Skeletal muscle satellite cell (primary cell): ENCODE measurements around the gene CIART.
"Not testable (repeated sequence)": the region's sequence is repeated elsewhere in the genome, so short reads cannot be mapped to it uniquely, and the experiment has no call there.

Experiments used
- H3K27me3 ChIP-seq: 2 replicates; pipeline ENCODE4 v1.7.0; 2013; ENCODE audit warnings: low read length; ENCODE audit not compliant: control insufficient read depth, insufficient read depth
- H3K36me3 ChIP-seq: 2 replicates; pipeline ENCODE4 v1.7.0; 2013; ENCODE audit warnings: mild to moderate bottlenecking, control low read depth, low read length; ENCODE audit not compliant: insufficient read depth
- H3K4me1 ChIP-seq: 2 replicates; pipeline ENCODE4 v1.7.0; 2013; ENCODE audit warnings: low read length; ENCODE audit not compliant: control insufficient read depth, insufficient read depth
- H3K4me2 ChIP-seq: 2 replicates; pipeline ENCODE4 v1.7.0; 2013; ENCODE audit warnings: mild to moderate bottlenecking, low read length
- H3K4me3 ChIP-seq: 2 replicates; pipeline ENCODE4 v1.7.0; 2013; ENCODE audit warnings: low read length
- H3K9ac ChIP-seq: 2 replicates; pipeline ENCODE4 v1.7.0; 2013; ENCODE audit warnings: mild to moderate bottlenecking, low read depth, low read length, moderate library complexity
- H3K9me3 ChIP-seq: replicated peaks from 2 replicates; pipeline ENCODE4 v1.7.0; 2013; ENCODE audit warnings: mild to moderate bottlenecking, control low read depth, low read length

The CIART gene

DNA sequence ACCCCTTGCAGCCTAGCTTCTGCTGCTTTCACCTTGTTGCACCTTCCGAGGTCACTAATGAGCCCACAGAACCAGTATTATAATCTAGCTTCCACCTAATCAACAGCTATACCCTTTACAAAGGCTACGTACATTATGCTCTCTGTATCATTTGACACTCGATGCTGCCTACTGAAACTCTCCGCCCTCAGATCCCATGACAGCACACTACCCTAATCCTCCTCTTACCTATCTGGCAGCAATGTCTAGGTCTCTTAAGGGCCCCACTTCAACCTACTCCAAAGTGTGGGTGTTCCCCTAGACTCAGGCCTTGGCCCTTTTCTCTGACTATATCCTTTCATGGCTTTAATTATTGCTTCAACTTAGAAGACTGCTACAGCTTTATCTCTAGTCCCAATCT is 6.5 kb downstream of the CIART start:
- Histone ChIP-seq H3K36me3 (no peaks in the 10 kb centered on the region), H3K4me1 (peaks cover 5% of the 10 kb centered on the region), H3K9ac (no peak overlapping the region), H3K27me3 (no peaks in the 10 kb centered on the region), H3K4me3 (no peak overlapping the region), H3K4me2 (no peak overlapping the region), H3K9me3 (no peaks in the 10 kb centered on the region)

DNA sequence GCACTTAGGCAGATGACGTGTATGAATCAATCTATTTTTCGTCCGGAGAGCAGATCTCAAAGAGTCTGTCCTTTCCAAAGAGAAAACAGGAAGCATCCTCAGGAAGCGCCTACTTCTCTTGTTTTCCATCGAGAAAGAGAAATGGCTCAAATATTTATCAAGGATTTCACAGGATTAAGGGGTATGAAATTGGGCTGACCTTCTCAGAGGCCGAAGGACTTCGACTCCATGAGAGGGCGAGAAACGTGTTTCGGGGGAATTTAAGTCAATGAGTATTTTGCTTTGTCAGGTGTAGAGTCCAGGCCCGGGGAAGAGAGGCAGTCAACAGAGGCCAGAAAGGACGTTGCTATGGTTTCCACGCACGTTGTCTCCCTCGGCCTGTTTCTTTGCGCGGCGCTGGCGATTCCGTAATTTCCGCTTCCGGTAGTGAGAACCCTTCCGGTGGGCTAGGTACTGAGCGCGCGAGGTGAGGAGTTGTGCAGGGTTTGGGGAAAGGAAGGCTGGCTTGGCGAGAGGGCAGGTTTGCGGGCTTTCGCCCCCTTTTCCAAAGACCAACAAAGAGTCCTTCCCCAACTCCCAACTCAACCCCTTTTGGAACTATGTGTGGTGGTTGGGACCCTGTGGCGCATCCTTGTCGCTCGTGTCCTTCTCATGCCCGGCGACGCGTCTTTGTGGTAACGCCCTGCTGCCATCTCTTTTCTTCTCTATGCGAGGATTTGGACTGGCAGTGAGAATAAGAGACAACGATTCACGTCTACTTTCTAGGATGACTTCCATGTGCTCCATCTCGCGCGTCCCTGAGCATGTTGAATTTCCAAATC is 11.3 kb downstream of the CIART start, which contains the start of gene MRPS21:
Gene MRPS21 (plus strand): TSS at position 429 of the 821 bp plus-strand sequence. CDS start 506 bp downstream, outside the sequence.
- Histone ChIP-seq H3K36me3 (peaks cover 15% of the 10 kb centered on the region), H3K9ac (peak within 1 kb of the TSS; percentile 84), H3K4me3 (peak within 1 kb of the TSS; percentile 80), H3K27me3 (no peaks in the 10 kb centered on the region), H3K4me1 (peaks cover 9% of the 10 kb centered on the region), H3K4me2 (peak within 1 kb of the TSS; percentile 84), H3K9me3 (no peaks in the 10 kb centered on the region)

DNA sequence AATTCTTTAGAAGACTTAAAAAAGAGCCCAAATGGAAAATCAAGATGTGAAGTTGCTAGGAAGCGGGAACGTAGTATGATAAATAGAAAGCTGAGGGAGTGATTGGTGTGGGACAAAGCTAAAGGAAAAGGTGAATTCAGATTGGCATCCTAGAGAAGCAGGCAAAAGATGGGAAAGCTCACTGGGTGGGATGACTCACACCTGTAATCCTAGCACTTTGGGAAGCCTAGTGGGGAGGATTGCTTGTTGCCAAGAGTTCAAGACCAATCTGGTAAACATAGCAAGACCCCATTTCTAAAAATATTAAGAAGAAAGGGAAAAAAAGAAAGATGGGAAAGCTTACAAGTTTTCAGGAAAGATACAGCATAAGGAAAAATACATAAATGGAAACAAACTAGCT is 13.1 kb downstream of the CIART start:
- Histone ChIP-seq H3K36me3 (peaks cover 17% of the 10 kb centered on the region), H3K27me3 (no peaks in the 10 kb centered on the region)

DNA sequence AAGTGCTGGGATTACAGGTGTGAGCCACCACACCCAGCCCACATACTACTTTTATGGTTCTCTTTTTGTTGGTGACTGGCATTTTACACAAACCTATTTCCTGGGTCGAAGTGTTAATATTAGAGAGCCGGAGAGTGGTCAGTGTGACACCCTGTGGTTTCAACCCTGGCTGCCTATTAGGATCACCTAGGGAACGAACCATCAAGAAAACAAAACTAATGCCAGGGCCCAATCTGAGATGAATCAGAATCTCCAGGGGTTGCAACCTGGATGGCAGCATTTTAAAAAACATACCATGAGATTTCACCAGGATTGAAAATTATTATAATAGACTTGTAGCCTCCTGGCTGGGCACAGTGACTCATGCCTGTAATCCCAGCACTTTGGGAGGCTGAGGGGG is 17.4 kb downstream of the CIART start:
- H3K4me1 ChIP-seq = peaks cover 4% of the 10 kb centered on the region
- H3K36me3 ChIP-seq = peaks cover 39% of the 10 kb centered on the region
- no peak overlapping the region for H3K4me3 ChIP-seq
- no peak overlapping the region for H3K9ac ChIP-seq
- no peaks in the 10 kb centered on the region for H3K27me3 ChIP-seq
- H3K4me2 ChIP-seq = no peak overlapping the region
- H3K9me3 ChIP-seq = no peaks in the 10 kb centered on the region

More for the DNA sequence above, 13.1 kb downstream of the CIART start:
- H3K4me3 ChIP-seq = no peak overlapping the region
- no peaks in the 10 kb centered on the region for H3K9me3 ChIP-seq
- no peak overlapping the region for H3K9ac ChIP-seq
- H3K4me1 ChIP-seq = peaks cover 9% of the 10 kb centered on the region
- peak overlapping the region; percentile 5 for H3K4me2 ChIP-seq

DNA sequence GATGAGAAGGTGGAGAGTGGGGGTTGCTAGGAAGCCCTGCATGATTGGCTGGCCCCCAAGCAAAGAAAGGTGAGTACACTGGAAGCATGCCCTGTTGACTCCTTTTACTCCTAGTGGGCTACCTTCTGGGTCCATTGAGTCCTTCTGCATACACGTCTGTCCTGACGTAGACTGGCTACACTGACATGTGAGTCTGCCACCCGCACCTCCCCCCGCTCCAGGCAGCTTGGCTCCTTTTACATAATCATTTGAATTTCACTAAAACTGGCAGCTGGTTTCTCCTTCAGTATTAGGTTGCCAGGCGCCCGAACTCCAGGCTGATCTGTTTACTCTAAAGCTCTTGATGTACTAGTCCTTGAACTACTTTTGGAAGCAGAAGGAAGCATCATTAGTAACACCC is 20.0 kb downstream of the CIART start:
- Histone ChIP-seq H3K27me3 (no peaks in the 10 kb centered on the region), H3K4me3 (no peak overlapping the region), H3K9me3 (no peaks in the 10 kb centered on the region), H3K9ac (no peak overlapping the region), H3K4me2 (no peak overlapping the region), H3K36me3 (peaks cover 28% of the 10 kb centered on the region), H3K4me1 (no peaks in the 10 kb centered on the region)

DNA sequence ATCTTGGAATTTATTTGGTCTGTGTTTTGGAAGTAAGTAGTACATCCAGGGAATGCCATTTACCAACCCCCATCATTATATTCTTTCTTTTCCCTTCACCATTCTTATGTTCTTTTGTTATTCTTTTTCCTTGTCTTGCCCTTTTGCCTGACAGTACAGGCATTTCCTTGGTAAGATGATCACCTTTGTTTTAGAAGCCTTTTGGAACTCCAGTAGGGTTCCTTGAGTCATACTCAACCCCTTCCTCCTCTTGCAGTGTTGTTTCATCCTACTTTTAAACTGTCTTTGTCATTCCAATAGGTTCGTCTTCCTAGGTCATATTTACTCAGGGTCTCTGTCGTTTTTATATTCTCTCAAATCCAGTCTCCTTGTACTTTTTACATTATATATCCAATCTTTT is 20.5 kb downstream of the CIART start:
- Histone ChIP-seq H3K9ac (no peak overlapping the region), H3K9me3 (no peaks in the 10 kb centered on the region), H3K27me3 (no peaks in the 10 kb centered on the region), H3K36me3 (peaks cover 33% of the 10 kb centered on the region), H3K4me2 (no peak overlapping the region), H3K4me3 (no peak overlapping the region), H3K4me1 (no peaks in the 10 kb centered on the region)

DNA sequence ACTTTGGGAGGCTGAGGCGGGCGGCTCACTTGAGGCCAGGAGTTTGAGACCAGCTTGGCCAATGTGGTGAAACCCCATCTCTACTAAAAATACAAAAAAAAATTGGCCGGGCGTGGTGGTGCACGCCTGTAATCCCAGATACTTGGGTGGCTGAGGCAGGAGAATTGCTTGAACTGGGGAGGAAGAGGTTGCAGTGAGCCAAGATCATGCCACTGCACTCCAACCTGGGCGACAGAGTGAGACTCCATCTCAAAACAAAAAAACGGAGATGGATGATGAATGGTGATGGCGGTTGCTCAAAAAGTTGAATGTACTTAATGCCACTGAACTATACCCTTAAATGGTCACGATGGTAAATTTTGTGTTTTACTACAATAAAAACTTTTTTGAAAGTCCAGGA is 26.2 kb downstream of the CIART start:
- H3K4me1 ChIP-seq, H3K9ac ChIP-seq, H3K4me2 ChIP-seq, H3K4me3 ChIP-seq, H3K9me3 ChIP-seq, H3K27me3 ChIP-seq: not testable (repeated sequence)
- peaks cover 13% of the 10 kb centered on the region for H3K36me3 ChIP-seq

DNA sequence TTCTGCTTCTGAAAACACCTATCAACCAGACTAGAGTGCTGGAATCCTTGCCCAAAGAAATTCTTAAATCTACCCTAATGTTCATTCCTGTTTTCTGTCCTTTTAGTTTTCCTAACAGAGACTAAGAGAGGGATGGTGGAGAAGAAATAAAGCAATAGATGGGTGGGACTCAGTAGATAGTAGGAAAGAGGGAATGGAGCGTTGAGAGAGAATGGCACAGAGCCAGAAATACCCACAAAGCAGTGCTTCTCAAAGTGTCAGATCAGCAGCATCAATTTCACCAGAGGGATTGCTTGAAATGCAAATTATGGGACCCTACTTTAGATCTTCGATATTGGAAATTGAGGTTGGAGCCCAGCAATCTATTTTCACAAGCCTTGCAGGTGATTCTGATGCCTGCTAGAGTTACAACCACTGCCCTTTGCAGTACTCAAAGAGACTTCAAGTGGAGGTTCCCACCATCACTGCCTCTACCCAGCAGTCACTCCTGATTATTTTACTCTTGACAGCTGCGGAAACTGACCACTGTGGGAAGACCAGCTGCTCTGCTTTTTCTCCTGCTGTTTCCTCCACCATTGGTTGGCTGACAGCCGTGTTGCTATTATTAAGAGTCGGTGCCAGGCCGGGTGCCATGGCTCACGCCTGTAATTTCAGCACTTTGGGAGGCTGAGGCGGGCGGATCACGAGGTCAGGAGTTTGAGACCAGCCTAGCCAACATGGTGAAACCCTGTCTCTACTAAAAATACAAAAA is 27.6 kb downstream of the CIART start:
- Histone ChIP-seq H3K4me3 (no peak overlapping the region), H3K4me1 (no peaks in the 10 kb centered on the region), H3K27me3 (no peaks in the 10 kb centered on the region), H3K9ac (no peak overlapping the region), H3K4me2 (no peak overlapping the region), H3K36me3 (peaks cover 11% of the 10 kb centered on the region), H3K9me3 (no peaks in the 10 kb centered on the region)

DNA sequence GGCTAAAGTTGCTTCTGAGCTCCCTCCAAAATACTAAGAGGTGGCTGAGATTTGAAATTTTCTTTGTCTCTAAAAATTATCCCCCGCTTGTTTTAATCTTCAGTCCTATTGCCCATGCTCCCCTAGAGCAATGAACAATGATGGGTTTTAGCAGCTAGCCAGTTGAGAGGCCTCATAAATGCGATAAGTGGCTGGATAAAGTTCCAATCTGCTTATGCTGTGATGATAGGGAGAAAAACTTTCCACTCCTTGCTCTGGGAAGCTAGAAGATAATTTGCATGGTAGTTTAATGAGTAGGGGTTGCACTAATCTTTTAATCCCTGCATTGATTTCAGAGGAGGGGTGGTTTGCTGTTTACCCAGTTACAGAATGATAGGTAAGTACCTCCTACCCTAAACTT is 29.4 kb downstream of the CIART start:
- H3K9me3 ChIP-seq = no peaks in the 10 kb centered on the region
- H3K4me3 ChIP-seq = no peak overlapping the region
- no peaks in the 10 kb centered on the region for H3K27me3 ChIP-seq
- no peaks in the 10 kb centered on the region for H3K4me1 ChIP-seq
- H3K9ac ChIP-seq = no peak overlapping the region
- no peak overlapping the region for H3K4me2 ChIP-seq
- peaks cover 11% of the 10 kb centered on the region for H3K36me3 ChIP-seq

DNA sequence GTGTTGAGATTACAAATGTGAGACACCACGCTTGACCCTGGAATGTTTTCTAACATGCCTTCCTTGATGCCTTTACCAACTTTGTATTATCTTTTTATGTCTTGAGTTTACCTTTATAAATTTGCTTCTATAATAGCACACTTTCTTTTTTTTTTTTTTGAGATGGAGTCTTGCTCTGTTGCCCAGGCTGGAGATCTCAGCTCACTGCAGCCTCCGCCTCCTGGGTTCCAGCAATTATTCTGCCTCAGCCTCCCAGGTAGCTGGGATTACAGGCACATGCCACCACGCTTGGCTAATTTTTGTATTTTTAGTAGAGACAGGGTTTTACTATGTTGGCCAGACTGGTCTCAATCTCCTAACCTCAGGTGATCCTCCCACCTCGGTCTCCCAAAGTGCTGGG is 32.3 kb downstream of the CIART start:
- not testable (repeated sequence) for H3K36me3 ChIP-seq, H3K4me3 ChIP-seq, H3K9me3 ChIP-seq, H3K4me2 ChIP-seq, H3K27me3 ChIP-seq, H3K9ac ChIP-seq, H3K4me1 ChIP-seq

DNA sequence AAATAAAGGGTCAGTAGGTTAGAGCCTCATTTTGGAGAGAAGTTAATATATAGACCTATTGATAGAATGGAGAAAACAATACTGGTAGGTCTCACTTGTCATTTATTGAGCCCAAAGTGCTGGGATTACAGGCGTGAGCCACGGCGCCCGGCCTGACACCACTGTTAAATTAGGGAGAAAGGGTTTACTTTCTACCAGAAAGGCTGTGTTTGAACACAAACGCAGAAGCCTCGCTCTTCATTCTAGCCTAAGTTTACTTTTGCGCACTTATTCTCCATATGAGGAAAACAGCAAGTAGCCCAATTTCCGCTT is 38.3 kb downstream of the CIART start:
- Histone ChIP-seq H3K9ac (peak overlapping the region; percentile 95), H3K9me3 (no peaks in the 10 kb centered on the region), H3K4me3 (peak overlapping the region; percentile 93), H3K4me1 (peaks cover 7% of the 10 kb centered on the region), H3K36me3 (peaks cover 12% of the 10 kb centered on the region), H3K4me2 (peak overlapping the region; percentile 35), H3K27me3 (no peaks in the 10 kb centered on the region)

DNA sequence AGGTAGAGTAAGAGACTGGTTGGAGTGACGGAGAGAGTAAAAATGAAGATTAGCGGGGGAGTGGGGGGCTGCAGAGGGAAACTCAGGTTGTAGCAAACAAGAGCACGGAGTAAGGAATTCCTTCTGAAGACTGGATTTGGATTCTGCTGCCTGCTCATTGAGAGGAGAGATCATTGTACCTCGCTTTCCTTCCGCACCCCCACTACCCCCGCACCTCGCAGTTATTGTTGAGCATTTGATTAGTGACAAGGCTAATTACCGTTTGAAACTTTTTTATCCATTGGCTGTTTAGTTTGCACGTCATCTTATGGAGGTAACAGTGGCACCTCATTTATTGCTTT is 39.4 kb downstream of the CIART start:
- H3K4me3 ChIP-seq = peak overlapping the region; percentile 93
- H3K4me1 ChIP-seq = peaks cover 7% of the 10 kb centered on the region
- peak overlapping the region; percentile 95 for H3K9ac ChIP-seq
- H3K9me3 ChIP-seq = no peaks in the 10 kb centered on the region
- no peaks in the 10 kb centered on the region for H3K27me3 ChIP-seq
- peaks cover 23% of the 10 kb centered on the region for H3K36me3 ChIP-seq
- peak overlapping the region; percentile 83 for H3K4me2 ChIP-seq
